Measurements from ENCODE around the gene KATNAL1.

KATNAL1 gene

GRCh38 chr13:30332456-30333143, 25.2 kb upstream of the KATNAL1 start:
- no peak for DNase-seq

- no peak for DNase-seq
Observed at GRCh38 chr13:30331331-30331771, 24.0 kb upstream of the KATNAL1 start.

DNA sequence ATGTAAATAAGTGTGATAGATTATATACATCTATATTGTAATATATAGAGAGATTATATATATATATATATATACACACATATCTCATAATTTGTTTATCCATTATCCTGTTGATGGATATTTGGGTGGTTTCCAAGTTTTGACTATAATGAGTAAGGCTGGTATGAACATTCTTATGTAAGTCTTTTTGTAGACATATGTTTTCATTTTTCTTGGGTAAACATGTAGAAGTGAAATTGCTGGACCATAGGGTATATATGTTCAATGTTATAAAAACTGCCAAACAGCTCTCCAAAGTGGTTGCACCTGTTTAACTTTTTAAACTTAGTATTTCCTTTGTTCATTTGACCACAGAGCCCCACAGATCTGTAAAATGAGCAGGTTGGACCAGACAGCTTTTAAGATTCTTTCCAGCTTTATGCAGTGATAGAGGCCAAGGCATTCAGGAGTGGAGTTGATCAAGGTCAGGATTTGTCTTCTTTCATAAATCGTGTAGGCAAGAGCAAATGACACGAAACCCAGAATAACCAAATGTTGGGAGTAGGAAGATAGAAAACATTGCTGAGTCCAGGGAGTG, 21.7 kb upstream of the KATNAL1 start:
- DNase-seq, result no peak

DNA sequence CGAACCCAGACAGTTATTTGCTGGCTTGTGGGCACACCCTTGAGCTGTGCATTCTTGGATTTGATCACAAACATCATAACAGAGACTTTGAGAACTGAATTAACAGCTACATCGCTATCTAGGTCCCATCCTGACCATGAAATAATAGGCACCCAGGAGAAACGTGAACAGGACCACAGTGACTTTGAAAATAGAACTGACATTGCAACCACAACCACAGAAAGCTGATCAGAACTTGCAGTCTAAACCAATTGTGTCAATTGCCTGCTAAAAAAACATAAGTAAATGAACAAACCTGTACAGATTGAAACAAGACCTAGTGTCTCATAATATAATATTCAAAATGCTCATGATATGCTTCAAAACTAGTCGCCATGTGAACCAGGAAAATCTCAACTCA, 18.3 kb upstream of the KATNAL1 start:
- DNase-seq, result no peak

GRCh38 chr13:30323524-30323923, 16.2 kb upstream of the KATNAL1 start:
- no peak for DNase-seq

DNA sequence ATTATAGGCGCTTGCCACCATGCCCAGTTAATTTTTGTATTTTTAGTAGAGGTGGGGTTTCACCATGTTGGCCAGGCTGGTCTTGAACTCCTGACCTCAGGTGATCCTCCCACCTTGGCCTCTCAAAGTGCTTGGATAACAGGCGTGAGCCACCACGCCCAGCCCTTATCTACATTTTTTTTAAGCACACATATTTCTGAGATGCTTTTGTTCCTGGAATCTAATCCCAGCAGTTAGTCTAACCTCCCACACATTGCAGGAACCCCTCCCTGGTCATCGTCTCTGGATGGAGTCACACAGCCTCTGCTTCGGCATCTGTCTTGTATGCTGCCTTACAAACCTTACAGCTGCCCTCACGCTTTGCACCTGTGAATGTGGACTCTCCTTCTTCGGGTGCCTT, 15.1 kb upstream of the KATNAL1 start:
- no peak for DNase-seq

- DNase-seq, result no peak
Observed at GRCh38 chr13:30321256-30321655, 13.9 kb upstream of the KATNAL1 start.

- DNase-seq, result no peak
Observed at GRCh38 chr13:30319655-30320054, 12.3 kb upstream of the KATNAL1 start.

- DNase-seq, result no peak
Observed at GRCh38 chr13:30319130-30319529, 11.8 kb upstream of the KATNAL1 start.

DNA sequence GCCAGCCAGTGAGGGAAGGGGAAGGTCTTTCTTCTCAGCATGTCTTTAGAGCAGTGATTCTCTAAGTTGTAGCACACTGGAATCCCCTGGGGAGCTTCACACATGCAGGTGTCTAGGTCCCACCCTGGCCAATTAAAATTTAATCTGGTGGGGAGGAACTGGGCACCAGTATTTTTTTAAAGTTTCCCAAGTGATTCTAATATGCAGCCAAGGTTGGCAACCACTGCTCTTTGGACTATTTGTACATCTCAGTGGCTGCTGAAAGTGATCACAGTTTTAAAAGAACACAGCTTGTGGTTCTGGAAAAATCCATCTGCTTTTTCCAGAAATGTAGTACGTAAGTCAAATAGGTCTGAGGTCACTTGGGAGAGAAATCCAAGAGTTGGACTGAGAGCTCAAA, 10.7 kb upstream of the KATNAL1 start:
- DNase-seq, result no peak

DNA sequence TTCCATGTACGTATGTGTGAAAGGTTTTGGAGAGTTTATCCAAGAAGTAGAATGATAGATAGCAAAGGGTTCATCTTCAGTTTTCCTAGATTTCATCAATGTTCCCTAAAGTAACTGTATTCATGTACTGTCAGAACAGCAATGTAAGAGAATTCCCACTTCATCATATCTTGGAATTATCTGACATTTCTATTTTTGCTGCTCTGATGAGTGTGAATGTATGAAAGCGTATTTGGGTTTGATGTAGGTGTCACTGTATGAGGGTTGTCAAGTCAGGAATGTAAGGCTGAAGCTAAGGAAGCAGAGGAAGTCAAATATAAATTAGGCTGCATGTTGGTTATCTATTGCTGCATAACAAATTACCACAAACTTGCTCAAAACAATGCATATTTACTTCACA, 7.2 kb upstream of the KATNAL1 start:
- DNase-seq, result no peak

- no peak for DNase-seq
Observed at GRCh38 chr13:30314069-30314468, 6.7 kb upstream of the KATNAL1 start.

DNA sequence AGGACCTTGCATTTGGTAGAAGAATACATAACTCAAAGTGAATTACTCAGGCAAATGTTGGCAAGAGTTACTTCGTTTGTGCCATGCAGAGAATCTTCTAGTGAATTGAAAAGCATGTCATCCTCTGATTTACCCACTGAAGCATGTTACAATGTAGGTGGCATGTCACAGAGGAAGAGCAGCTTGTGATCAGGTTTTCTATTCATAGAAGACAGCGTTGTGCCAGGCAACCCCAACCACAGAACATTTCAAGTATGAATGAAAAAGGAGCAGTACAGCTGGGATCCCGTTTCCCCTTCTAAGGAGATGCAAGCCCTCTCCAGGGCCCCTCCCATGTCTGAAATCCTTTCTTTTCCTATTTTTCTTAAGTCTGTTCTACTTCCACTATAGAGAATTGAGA, 6.0 kb upstream of the KATNAL1 start:
- no peak for DNase-seq

DNA sequence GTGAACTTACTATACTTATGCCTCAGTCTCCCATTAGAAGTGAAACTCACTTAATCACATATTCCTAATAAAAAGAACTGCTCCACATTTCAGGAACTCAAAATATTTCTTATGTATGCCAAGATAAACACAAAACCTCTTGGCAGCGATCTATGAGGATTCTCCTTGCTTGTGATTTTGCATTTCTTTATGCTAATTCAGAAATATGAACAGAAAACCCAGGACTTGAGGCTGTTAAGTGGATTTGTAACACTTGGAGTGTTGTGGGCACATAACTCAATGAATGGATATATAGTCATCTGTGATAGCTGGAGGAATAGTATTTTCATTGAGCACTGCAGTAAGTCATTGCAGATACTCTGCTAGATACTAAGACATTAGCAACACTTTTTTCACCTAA, 5.6 kb upstream of the KATNAL1 start:
- no peak for DNase-seq

DNA sequence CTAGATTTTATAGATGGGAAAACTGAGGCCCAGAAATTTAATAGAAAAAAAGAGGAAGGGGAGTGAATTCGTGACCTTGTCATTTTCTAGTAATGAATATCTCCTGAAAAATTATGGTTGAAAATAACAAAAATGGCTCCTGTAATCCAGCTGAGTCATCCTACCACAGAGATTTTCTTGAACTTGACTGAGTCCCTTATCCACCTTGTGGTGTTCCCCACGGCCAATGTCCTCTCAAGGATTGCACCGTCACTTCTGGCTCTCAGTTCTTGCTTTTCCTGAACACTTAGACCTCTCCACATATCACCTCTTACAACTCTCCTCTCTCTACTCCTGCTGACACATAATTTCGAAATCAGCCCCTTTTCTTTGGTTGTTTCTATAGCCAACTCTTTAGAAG, 1.2 kb upstream of the KATNAL1 start:
- no peak for DNase-seq

GRCh38 chr13:30307971-30308290, 580 bp upstream of the KATNAL1 start:
- DNase-seq, result no peak

DNA sequence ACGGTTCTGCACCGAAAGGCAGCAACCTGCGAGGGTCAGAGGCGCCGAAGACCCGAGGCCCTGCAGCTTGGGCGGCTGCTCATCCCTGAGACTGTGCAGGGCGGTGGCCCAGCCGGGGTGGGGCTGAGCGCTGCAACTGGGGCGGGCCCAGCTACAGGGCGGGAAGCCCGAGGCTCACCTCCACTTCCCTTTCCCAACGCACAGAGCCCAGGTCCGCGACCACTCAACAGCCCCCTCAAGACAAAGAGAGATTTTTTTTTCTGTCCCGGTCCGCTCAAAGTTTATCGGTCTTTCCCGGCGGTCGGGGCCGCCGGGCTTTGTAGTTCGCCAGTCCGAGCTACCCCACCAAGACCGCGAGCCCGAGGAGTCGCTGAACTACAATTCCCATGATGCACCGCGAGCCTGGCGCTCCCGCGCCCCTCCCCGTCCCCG, 573 bp downstream of the KATNAL1 start:
- peak; percentile 88 for DNase-seq

DNA sequence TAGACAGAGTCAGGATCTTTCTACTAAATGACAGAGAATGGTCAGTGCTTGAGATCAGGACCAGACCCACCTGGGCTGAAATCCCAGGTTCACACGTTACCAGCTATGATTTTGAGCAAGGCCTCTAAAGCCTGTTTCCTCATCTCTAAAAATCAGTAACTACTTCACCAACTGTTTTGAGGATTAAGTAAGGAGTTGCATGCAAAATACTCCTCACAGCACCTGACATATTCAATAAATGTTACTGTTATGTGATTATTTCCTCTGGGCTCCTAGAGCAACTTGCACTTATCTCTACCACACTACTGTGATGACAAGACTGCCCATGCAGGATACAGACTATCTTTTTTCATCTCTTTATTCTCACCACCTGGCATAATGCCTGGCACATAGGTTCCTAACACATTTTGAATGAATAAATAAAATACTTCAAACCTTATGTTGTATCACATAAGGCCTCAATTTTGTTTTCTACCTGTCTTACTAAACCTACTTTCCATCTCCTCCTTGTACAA, 1.8 kb downstream of the KATNAL1 start:
- no peak for DNase-seq

DNA sequence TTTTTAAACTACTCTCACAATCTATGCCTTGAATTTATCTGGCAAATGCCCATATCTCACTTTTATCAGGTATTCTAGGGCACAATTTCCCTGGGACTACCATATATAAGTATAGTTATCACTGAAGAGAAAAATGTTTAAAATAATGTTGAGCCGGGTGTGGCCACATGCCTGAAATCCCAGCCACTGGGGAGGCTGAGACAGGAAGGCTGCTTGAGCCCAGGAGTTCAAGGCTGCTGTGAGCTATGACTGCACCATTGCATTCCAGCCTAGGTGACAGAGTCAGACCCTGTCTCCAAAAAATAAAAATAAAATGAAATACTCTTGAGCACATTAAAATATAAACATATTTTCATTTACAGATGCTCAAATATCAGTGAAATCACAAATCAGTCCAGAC, 4.1 kb downstream of the KATNAL1 start:
- no peak for DNase-seq

DNA sequence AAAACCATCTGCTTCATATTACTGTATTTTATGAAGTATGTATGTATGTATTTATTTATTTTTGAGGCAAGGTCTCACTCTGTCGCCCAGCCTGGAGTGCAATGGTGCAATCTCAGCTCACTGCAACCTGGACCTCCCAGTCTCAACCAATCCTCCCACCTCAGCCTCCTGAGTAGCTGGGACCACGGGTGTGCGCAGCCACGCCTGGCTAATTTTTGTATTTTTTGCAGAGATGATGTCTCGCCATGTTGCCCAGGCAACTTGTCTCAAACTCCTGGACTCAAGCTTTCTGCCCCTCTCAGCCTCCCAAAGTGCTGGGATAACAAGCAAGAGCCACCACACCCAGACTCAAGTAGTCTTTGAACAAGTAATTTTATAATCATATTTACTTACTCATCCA, 5.5 kb downstream of the KATNAL1 start:
- no peak for DNase-seq

- DNase-seq, result no peak
Observed at GRCh38 chr13:30300596-30300995, 6.8 kb downstream of the KATNAL1 start.

- no peak for DNase-seq
Observed at GRCh38 chr13:30299786-30300185, 7.6 kb downstream of the KATNAL1 start.

DNA sequence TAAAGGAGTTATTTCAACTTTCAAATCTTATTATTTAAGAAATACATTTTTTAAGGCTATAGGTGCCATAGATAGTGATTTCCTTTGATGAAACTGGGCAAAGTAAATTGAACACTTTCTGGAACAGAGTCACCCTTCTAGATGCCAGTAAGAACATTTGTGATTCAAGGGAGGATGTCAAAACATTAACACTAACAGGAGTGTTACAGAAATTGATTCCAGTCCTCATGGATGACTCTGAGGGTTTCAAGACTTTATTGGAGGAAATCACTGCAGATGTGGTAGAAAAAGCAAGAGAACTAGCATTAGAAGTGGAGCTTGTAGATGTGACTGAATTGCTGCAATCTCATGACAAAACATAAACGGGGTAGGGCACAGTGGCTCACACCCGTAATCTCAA, 12.2 kb downstream of the KATNAL1 start:
- DNase-seq, result no peak

DNA sequence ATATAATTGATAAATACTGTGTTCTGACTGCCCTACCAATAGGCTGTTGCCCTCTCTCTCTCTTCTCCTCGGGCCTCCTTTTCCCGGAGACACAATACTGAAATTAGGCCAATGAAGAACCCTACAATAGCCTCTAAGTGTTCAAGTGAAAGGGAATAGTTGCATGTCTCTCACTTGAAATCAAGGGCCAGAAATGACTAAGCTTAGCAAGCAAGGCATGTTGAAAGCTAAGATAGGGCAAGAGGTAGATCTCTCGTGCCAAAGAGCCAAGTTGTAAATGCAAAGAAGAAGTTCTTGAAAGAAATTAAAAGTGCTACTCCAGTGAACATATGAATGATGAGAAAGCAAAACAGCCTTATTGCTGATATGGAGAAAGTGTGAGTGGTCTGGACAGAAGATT, 13.3 kb downstream of the KATNAL1 start:
- no peak for DNase-seq

GRCh38 chr13:30292325-30292724, 15.0 kb downstream of the KATNAL1 start:
- no peak for DNase-seq
